GM19043 (cell line): ENCODE results near the gene HSPA8.
A peak's percentile ranks its signal among the peaks of the same experiment; 100 is the strongest.

Experiments
- ATAC-seq: cut with Tn5 transposase; IDR thresholded peaks from one replicate; pipeline ENCODE4 v1.9.1; 2021; ENCODE audit warnings: low read depth; ENCODE audit not compliant: unreplicated experiment

The HSPA8 gene

DNA sequence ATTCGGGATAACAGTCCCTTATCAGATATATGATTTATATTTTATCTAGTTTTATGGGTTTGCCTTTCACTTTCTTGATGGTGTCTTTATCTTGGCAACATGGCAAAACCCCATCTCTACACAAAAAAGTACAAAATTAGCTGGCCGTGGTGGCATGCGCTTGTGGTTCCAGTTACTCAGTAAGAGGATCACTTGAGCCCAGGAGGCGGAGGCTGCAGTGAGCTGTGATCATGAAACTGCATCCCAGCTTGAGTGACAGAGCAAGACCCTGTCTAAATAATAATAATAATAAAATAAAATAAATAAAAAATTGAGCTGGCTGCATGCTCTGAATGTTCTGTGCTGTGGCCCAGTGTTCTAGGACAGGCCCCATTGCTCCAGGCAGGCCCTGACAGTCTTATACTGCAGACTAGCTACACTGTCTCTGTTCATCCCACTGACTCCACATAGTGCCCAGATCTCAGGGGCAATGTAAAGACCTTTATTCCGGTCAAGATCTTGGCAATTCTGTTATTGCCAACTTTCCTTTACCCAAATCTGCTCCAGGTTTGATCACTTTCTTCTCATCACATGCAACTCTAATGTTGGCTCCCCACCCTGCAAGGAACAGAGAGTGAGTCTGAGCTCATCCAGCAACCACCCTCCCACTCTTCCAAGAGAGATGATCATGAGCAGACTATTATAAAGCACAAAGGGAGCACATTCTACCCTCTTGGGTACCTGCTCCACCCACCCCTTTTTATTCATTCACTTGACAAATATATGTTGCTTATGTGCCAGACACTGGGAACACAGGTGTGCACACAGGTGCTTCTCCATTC is 8.8 kb downstream of the HSPA8 start:
- ATAC-seq, result no peak

DNA sequence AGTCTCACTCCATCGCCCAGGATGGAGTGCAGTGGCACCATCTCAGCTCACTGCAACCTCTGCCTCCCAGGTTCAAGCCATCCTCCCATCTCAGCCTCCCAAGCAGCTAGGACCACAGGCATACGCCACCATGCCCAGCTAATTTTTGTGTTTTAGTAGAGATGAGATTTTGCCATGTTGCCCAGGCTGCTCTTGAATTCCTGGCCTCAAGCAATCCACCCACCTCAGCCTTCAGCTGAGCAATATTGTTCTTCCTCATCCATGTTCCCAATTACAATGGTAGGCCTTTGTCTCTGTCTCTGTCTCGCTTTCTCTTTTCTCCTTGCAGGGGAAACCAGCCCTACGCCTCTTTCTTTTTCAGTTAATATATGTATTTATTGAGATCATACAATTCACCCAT is 10.3 kb downstream of the HSPA8 start:
- no peak for ATAC-seq

DNA sequence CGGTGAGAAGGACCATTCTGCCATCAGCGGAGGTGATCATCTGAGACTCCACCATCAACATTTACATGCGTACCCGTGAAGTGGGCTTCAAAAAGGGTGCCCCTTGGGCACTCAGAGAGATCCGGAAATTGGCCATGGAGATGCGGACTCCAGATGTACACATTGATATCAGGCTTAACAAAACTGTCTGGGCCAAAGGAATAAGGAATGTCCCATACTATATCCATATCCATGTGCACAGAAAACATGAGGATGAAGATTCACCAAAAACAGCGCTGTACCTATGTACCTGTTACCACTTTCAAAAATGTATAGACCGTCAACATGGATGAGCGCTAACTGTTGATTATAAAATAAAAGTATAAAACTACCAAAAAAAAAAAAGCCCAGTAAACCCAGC is 10.8 kb downstream of the HSPA8 start:
- ATAC-seq, result no peak

DNA sequence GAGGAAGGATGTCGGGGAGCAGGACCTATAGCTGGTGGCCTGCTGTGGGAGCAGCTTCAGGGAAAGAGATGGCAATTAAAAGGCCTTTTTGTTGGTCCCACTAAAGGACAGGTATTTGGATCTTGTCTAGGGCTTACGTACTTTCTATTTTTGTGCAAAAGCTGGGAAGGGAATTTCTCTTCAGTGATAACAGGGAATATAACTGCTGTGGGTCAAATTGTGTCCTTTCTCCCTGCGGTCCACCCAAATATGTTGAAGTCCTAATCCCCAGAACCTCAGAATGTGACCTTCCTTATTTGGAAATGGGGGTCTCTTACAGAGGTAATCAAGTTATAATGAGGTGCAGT is 14.0 kb downstream of the HSPA8 start:
- no peak for ATAC-seq

DNA sequence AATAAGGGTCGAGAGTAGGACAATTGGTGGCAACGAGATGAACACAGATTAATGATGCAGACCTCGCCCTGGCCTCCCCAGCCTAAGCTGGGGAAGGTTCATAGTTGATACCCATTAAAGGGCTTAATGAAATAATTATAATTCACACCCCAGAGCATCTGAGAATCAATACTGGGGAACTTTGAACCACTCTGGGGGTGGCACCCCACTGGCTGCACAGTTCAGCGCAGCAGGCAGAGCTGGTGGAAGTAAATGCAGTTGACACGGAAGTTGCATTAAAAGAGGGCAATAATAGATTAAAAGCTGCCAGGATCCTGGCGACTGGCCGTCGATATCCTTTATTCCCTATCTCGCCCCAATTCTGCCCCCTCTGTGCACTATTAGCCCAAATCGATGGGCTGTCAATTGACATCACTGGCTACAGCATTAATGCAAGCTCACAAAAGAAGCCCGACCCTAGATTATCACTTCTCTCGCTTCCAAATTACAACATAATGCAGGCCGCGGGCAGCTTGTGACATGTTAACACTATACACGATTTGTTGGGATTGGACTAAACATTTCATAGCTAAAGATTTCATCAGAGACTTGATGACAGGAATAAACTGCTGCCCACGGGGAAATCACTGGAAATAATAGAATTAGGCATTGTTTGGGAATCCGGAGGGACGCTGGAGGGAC is 14.5 kb downstream of the HSPA8 start:
- no peak for ATAC-seq

DNA sequence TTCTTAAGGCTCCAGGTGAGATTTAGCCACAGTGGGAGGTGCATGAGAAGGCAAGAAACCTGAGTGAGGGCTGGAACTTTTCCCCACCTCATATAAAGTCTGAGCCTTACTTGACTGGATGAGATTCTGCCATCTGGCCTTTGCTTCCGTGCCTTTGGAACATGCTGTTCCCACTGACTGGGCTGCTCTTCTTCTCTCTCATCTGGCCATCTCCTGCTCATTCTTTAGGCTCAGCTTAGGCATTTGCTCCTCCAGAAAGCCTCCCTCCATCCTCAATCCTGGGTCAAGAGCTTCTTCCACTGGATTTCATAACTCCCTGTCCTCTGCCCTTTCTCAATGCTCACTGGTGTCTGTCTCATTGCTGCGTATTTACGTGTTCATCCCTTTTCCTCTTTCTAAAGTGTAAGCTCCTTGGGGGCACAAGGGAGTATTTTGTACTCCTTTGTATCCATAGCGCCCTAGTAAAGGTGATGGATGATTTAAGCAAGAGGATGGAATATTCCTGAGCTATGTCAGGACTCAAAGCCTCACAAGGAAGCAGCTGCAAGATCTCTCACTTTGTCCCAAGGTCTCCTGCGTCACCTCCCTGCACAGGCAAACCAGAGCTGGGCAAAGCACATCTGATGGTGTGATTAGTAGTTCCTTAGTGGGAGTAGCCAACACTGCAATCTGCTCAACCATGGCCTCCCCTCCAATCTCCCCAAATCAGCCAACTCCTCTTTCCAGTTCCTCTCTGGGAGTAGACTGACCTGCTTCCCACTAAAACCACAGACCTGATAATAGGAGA is 15.3 kb downstream of the HSPA8 start:
- no peak for ATAC-seq

DNA sequence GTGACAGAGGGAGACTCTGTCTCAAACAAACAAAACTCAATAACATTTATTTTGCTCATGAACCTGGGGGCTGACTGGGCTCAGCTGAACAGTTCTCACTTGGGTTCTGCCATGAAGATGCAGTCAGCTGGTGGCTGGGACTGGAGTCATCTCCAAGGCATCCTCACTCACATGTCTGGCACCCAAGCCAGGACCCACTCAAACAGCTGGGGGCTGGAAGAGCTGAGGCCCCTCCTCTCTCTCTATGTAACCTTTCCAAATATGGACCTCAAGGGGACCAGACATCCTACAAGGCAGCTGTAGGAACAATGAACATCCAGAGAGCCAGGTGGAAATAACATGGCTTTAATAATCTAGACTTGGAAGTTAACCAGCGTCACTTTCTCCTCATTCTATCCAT is 16.8 kb downstream of the HSPA8 start:
- ATAC-seq, result no peak

DNA sequence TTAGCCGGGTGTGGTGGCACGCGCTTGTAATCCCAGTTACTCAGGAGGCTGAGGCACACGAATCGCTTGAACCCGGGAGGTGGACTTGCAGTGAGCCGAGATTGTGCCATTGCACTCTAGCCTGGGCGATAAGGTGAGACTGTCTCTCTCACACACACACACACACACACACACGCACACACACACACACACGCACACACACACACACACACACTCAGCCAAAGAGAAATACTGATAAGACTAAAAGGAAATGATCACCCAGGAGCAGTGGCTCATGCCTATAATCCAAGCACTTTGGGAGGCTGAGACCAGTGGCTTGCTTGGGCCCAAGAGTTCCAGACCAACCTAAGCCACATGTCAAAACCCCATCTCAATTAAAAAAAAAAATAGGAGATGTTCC is 20.8 kb downstream of the HSPA8 start:
- no peak for ATAC-seq

DNA sequence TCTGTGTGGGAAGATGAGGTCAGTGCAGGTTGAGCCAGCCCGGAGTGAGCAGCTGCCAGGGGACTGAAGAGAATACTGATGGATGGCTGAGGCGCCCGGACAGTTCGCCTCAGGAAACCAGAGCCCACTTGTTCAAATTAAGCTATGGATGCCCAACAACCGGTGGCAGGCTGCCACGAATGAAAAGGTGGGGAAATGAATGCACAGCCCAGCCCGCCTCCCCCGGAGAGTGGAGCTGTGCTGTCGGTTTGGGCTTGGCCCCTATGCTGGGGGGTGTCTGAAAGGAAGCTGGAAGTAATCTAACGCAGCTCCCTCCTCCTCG is 21.9 kb downstream of the HSPA8 start:
- ATAC-seq, result no peak

DNA sequence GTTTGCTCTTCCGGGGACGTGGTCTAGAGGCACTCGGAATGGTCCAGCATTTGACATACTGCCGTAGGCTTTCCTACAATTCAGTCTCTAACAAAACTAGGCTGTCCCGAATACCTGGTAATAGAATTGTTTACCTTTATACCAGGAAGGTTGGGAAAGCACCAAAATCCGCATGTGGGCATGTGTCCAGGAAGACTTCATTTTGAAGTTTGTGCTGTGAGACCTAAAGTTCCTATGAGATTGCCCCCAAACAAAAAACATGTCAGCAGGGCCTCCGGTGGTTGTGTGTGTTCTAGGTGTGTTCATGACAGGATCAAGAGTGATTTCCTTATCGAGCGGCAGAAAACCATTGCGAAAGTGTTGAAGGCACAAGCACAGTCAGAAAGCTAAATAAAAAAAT is 26.1 kb downstream of the HSPA8 start:
- ATAC-seq, result no peak

DNA sequence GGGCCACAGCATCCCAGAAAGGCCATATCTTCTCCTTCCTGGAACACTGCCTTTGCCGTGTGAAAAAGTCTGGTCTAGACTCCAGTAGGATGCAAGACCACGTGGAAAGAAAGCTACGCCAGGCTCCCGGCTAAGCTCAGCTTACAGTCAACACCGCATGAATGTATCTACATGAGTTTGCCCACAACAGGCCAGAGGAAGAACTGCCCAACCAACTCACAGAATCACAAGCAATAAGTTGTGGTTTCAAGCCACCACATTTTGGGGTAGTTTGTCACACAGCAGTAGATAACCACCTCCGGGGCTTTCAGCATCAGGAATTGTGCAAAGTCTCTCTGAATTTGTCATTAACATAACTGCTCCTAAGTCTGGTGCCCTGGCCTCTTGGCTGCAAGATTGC is 27.3 kb downstream of the HSPA8 start:
- no peak for ATAC-seq

DNA sequence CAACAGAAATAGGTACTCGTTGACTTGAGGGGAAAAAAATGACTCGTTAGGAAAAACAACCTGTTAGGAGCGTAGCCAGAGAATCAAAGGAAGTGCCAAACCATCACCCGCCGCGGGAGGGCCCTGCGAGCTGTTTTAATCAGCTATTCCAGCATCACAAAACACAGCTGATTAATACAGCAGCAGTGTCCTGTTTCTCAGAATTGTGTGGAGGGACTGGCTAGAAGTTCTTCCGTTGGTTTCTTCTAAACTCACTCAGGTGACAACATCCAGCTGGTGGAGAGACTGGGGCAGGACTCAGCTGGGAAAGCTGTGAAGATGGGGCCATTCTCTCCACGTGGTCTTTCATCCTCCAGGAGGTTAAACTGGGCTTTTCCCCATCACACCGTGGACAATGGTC is 28.0 kb downstream of the HSPA8 start:
- no peak for ATAC-seq

DNA sequence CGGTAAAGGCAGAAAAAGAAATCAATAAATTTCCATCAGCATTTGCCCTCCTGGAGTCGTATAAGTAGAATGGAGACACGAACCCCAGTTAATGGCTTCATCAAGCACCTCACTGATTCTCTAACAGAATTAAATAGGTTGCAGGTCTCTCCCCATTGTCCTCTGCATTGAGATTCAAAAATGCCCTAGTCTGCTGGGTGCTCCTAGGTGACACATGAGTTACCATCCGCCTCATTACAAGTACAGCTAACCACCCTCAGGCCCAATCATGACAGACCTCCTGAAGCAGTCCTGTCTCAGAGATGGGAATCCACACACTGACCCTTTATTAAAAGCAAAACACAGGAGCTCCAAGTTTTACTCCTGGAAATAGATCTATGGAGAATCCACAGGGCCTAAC is 31.4 kb downstream of the HSPA8 start:
- no peak for ATAC-seq

DNA sequence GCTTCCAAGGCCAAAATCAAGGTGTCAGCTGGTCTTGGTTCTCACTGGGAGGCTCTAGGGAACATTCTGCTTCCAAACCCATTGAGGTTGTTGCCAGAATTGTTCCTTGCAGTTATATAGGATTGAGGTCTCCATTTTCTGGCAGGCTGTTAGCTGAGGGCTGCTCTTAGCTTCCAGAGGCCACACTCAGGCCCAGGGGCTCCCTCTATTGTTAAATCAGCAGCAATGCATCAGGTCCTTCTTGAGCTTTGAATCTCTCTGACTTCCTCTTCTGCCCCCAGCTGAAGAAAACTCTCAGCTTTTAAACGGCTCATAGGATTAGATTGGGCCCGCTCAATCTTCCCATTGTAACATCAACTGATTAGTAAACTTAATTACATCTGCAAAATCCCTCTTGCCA is 41.0 kb downstream of the HSPA8 start:
- peak; percentile 49 for ATAC-seq

DNA sequence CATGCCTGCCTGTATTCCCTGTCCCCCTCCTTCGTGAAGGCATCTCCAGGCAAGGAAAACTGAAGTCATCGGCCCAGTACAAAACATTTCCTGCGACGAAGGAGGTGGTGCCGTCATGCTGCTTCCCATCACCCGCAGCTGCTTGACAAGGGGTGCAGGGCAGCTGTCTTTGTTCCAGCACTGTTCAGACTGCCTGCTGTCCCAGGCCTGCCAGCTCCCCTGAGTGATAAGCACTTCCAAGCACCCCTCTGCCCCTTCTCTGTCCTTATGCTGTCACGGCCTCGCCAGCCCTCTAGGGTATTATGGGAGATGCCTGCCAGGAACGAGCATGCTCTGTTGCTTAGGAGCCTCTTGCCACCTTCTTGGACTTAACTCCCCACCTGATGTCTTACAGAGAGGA is 43.2 kb downstream of the HSPA8 start:
- ATAC-seq, result no peak

DNA sequence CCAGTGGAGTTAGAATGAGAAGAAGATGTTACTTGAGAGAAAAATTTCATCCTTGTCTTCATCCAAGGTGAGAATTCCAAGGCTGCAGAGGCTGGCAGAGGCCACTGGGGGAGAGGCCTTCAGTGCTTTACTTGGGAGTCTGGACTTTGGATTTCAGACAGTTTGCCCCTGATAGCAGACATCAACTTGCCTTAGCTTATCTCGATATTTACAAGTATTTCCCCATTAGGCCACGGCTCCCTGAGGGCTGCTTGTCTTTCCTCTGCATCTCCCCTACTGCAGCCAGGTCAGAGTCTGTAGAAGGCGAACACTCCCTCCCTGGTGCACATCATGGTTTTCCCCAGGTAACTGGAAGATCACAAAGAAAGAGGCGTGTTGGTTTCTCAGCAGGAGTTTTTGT is 50.4 kb downstream of the HSPA8 start:
- ATAC-seq, result no peak
